DLD1 (cell line): ENCODE results near the gene HMGCR.

Source experiments
- in situ Hi-C: cut with HindIII; loops from 2 replicates; pipeline ENCODE4 v1.10.0; 2017; ENCODE audit warnings: low sequenced_read_pairs

Gene HMGCR

GRCh38 chr5:75375414-75375813 lies 38.4 kb downstream of the HMGCR start:
- in situ Hi-C loops, result no loop called here

- in situ Hi-C loops, result no loop called here
Measured at GRCh38 chr5:75380099-75380498, 43.1 kb downstream of the HMGCR start.

- in situ Hi-C loops, result no loop called here
Measured at GRCh38 chr5:75381456-75381855, 44.4 kb downstream of the HMGCR start.

- in situ Hi-C loops, result no loop called here
Measured at GRCh38 chr5:75384218-75384617, 47.2 kb downstream of the HMGCR start.

- in situ Hi-C loops, result no loop called here
Measured at GRCh38 chr5:75387806-75388205, 50.8 kb downstream of the HMGCR start.

GRCh38 chr5:75389430-75389829 lies 52.4 kb downstream of the HMGCR start:
- in situ Hi-C loops, result no loop called here

GRCh38 chr5:75395277-75395676 lies 58.3 kb downstream of the HMGCR start:
- in situ Hi-C loops, result no loop called here

GRCh38 chr5:75405296-75405695 lies 68.3 kb downstream of the HMGCR start:
- in situ Hi-C loops, result no loop called here
